ENCODE measurements around the gene ZNF575. TPM values are rescaled to one million over a fixed set of nuclear protein-coding genes. Genes with fewer than 3 reads are reported as not detected.

ZNF575 gene
- polyA plus RNA-seq, 1 experiment, result 0.16 TPM

- Histone ChIP-seq H3K27ac (ENCODE audit: low read depth, low read length) (peak overlapping the region; percentile 11), H3K9me3 (ENCODE audit: control insufficient read depth, insufficient read depth, low read length) (no peaks in the 10 kb centered on the region; the same call in 1 of the 2 replicates), H3K27me3 (ENCODE audit: control insufficient read depth, insufficient read depth, low read length) (no peaks in the 10 kb centered on the region), H3K4me3 (ENCODE audit: low read depth, low read length) (no peak overlapping the region)
- TF ChIP-seq CTCF (IDR thresholded peaks at IDR 0.05; ENCODE audit: low read depth, low read length), result no peak
- ChIA-PET POLR2A (no interaction called here), CTCF (interaction anchor here (0.5 kb wide), 1 partner anchor 45 kb away, joined by 3 read pairs; no protein-coding TSS in a partner anchor)
- peak; percentile 20 for DNase-seq (ENCODE audit: low read depth, low spot score)
Observed at GRCh38 chr19:43562698-43563241, 29.8 kb downstream of the ZNF575 start.

GRCh38 chr19:43563816-43564457 is 30.9 kb downstream of the ZNF575 start:
- CTCF ChIA-PET, result interaction anchor here (0.8 to 1.9 kb wide), 2 partner anchors 9 to 45 kb away, joined by 4 to 20 read pairs (median 6); no protein-coding TSS in a partner anchor
- H3K27ac ChIP-seq (ENCODE audit: low read depth, low read length), result peak overlapping the region; percentile 21

DNA sequence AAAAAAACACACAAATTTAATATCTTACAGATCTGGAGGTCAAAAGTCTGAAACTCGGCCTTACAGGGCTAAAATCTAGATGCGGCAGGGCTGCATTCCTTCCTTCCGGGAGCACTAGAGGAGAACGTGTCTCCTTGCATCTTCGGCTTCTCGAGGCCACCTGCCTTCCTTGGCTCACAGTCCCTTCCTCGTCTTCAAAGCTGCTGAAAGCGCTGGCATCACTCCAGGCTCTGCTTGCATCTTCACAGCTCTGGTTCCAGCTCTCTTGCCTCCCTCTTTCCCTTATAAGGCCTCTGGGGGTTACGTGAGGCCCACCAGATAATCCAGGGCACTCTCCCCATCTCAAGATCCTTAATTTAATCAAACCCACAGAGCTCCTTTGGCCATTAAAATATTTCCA is 31.8 kb downstream of the ZNF575 start:
- CTCF ChIA-PET, result interaction anchor here (1.2 to 2.0 kb wide), 3 partner anchors 10 to 30 kb away, joined by 3 to 20 read pairs (median 6); no protein-coding TSS in a partner anchor
- POLR2A ChIA-PET, result no interaction called here
- Histone ChIP-seq H3K27ac (ENCODE audit: low read depth, low read length) (no peak overlapping the region), H3K27me3 (ENCODE audit: control insufficient read depth, insufficient read depth, low read length) (no peaks in the 10 kb centered on the region), H3K9me3 (ENCODE audit: control insufficient read depth, insufficient read depth, low read length) (no peaks in the 10 kb centered on the region; the same call in 1 of the 2 replicates), H3K4me3 (ENCODE audit: low read depth, low read length) (no peak overlapping the region)
- no peak for TF ChIP-seq CTCF (IDR thresholded peaks at IDR 0.05; ENCODE audit: low read depth, low read length)
- no peak for DNase-seq (ENCODE audit: low read depth, low spot score)

More at GRCh38 chr19:43563816-43564457, 30.9 kb downstream of the ZNF575 start:
- Histone ChIP-seq H3K4me3 (ENCODE audit: low read depth, low read length) (no peak overlapping the region), H3K9me3 (ENCODE audit: control insufficient read depth, insufficient read depth, low read length) (no peaks in the 10 kb centered on the region; the same call in 1 of the 2 replicates), H3K27me3 (ENCODE audit: control insufficient read depth, insufficient read depth, low read length) (no peaks in the 10 kb centered on the region)
- POLR2A ChIA-PET, result no interaction called here
- no peak for DNase-seq (ENCODE audit: low read depth, low spot score)
- no peak for TF ChIP-seq CTCF (IDR thresholded peaks at IDR 0.05; ENCODE audit: low read depth, low read length)

DNA sequence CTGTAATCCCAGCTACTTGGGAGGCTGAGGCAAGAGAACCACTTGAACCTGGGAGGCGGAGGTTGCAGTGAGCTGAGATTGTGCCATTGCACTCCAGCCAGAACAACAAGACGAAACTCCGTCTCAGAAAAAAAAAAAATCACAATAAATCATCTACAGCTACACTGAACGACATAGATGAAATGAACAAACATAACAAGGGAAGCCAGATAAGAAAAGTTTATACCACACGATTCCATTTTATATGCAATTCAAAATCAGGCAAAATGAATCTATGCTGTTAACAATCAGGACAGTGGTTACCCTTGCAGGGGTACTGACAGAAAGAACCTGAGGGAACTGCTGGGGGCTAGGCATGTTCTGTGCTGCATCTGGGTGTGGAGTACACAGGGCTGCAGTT is 36.7 kb downstream of the ZNF575 start:
- no peak overlapping the region for H3K4me3 ChIP-seq (ENCODE audit: low read depth, low read length)
- no peak for TF ChIP-seq CTCF (IDR thresholded peaks at IDR 0.05; ENCODE audit: low read depth, low read length)
- DNase-seq (ENCODE audit: low read depth, low spot score), result no peak
- H3K27ac ChIP-seq (ENCODE audit: low read depth, low read length), result no peak overlapping the region
- ChIA-PET CTCF (interaction anchor here (2.0 to 2.2 kb wide), 2 partner anchors 14 to 25 kb away, joined by 11 to 17 read pairs; no protein-coding TSS in a partner anchor), POLR2A (no interaction called here)
- no peaks in the 10 kb centered on the region for H3K27me3 ChIP-seq (ENCODE audit: control insufficient read depth, insufficient read depth, low read length)
- H3K9me3 ChIP-seq (ENCODE audit: control insufficient read depth, insufficient read depth, low read length), result no peaks in the 10 kb centered on the region

- Histone ChIP-seq H3K27ac (ENCODE audit: low read depth, low read length) (no peak overlapping the region), H3K9me3 (ENCODE audit: control insufficient read depth, insufficient read depth, low read length) (no peaks in the 10 kb centered on the region), H3K4me3 (ENCODE audit: low read depth, low read length) (no peak overlapping the region), H3K27me3 (ENCODE audit: control insufficient read depth, insufficient read depth, low read length) (no peaks in the 10 kb centered on the region)
- CTCF ChIA-PET, result interaction anchor here (2.0 to 2.2 kb wide), 2 partner anchors 15 to 24 kb away, joined by 11 to 17 read pairs; no protein-coding TSS in a partner anchor
- POLR2A ChIA-PET, result no interaction called here
- no peak for TF ChIP-seq CTCF (IDR thresholded peaks at IDR 0.05; ENCODE audit: low read depth, low read length)
- no peak for DNase-seq (ENCODE audit: low read depth, low spot score)
Observed at GRCh38 chr19:43570174-43570791, 37.3 kb downstream of the ZNF575 start.

Measured in AG04450 (cell line).